Neural progenitor cell (in vitro differentiated cells): ENCODE data around the gene XPNPEP1. TPM values are rescaled to one million over a fixed set of nuclear protein-coding genes. Genes with fewer than 3 reads are reported as not detected.

Experiments used
- DNase-seq: peaks from one replicate; pipeline ENCODE4 v3.0.0-alpha.2; 2016; ENCODE audit warnings: low spot score
- H2AFZ ChIP-seq: fragments of 200-600 bp; sonication (generic); replicated peaks from 2 replicates; pipeline ENCODE4 v1.6.1; 2016; ENCODE audit warnings: antibody characterized with exemption
- H3F3A ChIP-seq: fragments of 200-600 bp; sonication (generic); 2 replicates; pipeline ENCODE4 v1.6.1; 2016; ENCODE audit warnings: antibody characterized with exemption, low read depth
- H3K27ac ChIP-seq: fragments of 200-600 bp; sonication (generic); 2 replicates; pipeline ENCODE4 v1.5.1; 2016; ENCODE audit warnings: mild to moderate bottlenecking
- H3K27me3 ChIP-seq: fragments of 200-600 bp; sonication (generic); 2 replicates; pipeline ENCODE4 v1.6.1; 2016; ENCODE audit warnings: mild to moderate bottlenecking, moderate library complexity
- H3K36me3 ChIP-seq: fragments of 200-600 bp; sonication (generic); 2 replicates; pipeline ENCODE4 v1.5.1; 2016
- H3K4me1 ChIP-seq: fragments of 200-600 bp; sonication (generic); 2 replicates; pipeline ENCODE4 v1.6.1; 2016; ENCODE audit warnings: mixed run types
- H3K4me2 ChIP-seq: fragments of 200-600 bp; sonication (generic); 2 replicates; pipeline ENCODE4 v1.6.1; 2016
- H3K4me3 ChIP-seq: fragments of 200-600 bp; sonication (generic); 2 replicates; pipeline ENCODE4 v1.5.1; 2016
- H3K79me2 ChIP-seq: fragments of 200-600 bp; sonication (generic); 2 replicates; pipeline ENCODE4 v1.6.1; 2016; ENCODE audit warnings: low read depth
- H3K9ac ChIP-seq: fragments of 200-600 bp; sonication (generic); 2 replicates; pipeline ENCODE4 v1.6.1; 2016
- H3K9me3 ChIP-seq: fragments of 200-600 bp; sonication (generic); 2 replicates; pipeline ENCODE4 v1.5.1; 2016; ENCODE audit warnings: low read depth
- H4K20me1 ChIP-seq: fragments of 200-600 bp; sonication (generic); 2 replicates; pipeline ENCODE4 v1.6.1; 2016; ENCODE audit warnings: low read depth
- H3K27ac Mint-ChIP-seq: 3 replicates; pipeline ENCODE4 v1.8.0; 2021; ENCODE audit warnings: mixed read lengths
- H3K27me3 Mint-ChIP-seq: 2 replicates; pipeline ENCODE4 v1.8.0; 2022; ENCODE audit warnings: low read depth, mild to moderate bottlenecking, inconsistent platforms, moderate library complexity, mixed read lengths; ENCODE audit not compliant: insufficient read depth
- H3K36me3 Mint-ChIP-seq: 3 replicates; pipeline ENCODE4 v1.8.0; 2021; ENCODE audit warnings: mixed read lengths
- H3K4me1 Mint-ChIP-seq: 3 replicates; pipeline ENCODE4 v1.8.0; 2021; ENCODE audit warnings: mixed read lengths
- H3K4me3 Mint-ChIP-seq: 3 replicates; pipeline ENCODE4 v1.8.0; 2021; ENCODE audit warnings: mild to moderate bottlenecking, moderate library complexity, mixed read lengths
- H3K9me3 Mint-ChIP-seq: 3 replicates; pipeline ENCODE4 v1.8.0; 2020; ENCODE audit warnings: mixed read lengths
- CTCF ChIP-seq: fragments of 200-600 bp; sonication (generic); IDR thresholded peaks from 2 replicates; pipeline ENCODE4 v1.5.1; 2017; ENCODE audit warnings: antibody characterized with exemption, mild to moderate bottlenecking
- EZH2 ChIP-seq: fragments of 200-600 bp; sonication (generic); IDR thresholded peaks from 2 replicates; pipeline ENCODE4 v1.6.1; 2017; ENCODE audit warnings: antibody characterized with exemption, mild to moderate bottlenecking, moderate library complexity
- EZH2phosphoT487 ChIP-seq: fragments of 200-600 bp; sonication (generic); IDR thresholded peaks from 2 replicates; pipeline ENCODE4 v1.6.1; 2017; ENCODE audit warnings: antibody characterized with exemption
- total RNA-seq: library from RNA; depleted of rRNA; stranded (reverse); fragments of >200 nt; gene quantifications from 2 replicates; pipeline ENCODE4 v1.2.3, GENCODE V29; 2015; ENCODE audit warnings: low replicate concordance

Gene XPNPEP1
- total RNA-seq, 1 donor from 2014 or later = 113 TPM

GRCh38 chr10:109866168-109866994 lies 56.9 kb downstream of the XPNPEP1 start:
- no peaks in the 10 kb centered on the region for H3K79me2 ChIP-seq
- DNase-seq = peak; percentile 60
- H3K27ac ChIP-seq = no peak overlapping the region
- H3F3A ChIP-seq = no peaks in the 10 kb centered on the region
- H3K4me3 Mint-ChIP-seq = no peak overlapping the region
- peaks cover 12% of the 10 kb centered on the region for H3K4me1 ChIP-seq
- H4K20me1 ChIP-seq = no peaks in the 10 kb centered on the region
- peaks cover 41% of the 10 kb centered on the region for H3K36me3 Mint-ChIP-seq
- H3K9ac ChIP-seq = no peak overlapping the region
- H3K9me3 Mint-ChIP-seq = peaks cover 9% of the 10 kb centered on the region
- peaks cover 3% of the 10 kb centered on the region for H3K9me3 ChIP-seq
- H3K4me2 ChIP-seq = no peak overlapping the region
- peaks cover 7% of the 10 kb centered on the region for H3K36me3 ChIP-seq
- H3K4me3 ChIP-seq = no peak overlapping the region
- no peaks in the 10 kb centered on the region for H3K27me3 ChIP-seq
- TF ChIP-seq CTCF = peak; percentile 63
- TF ChIP-seq EZH2phosphoT487 = no peak
- no peak overlapping the region for H2AFZ ChIP-seq
- H3K27me3 Mint-ChIP-seq = no peaks in the 10 kb centered on the region
- no peaks in the 10 kb centered on the region for H3K4me1 Mint-ChIP-seq
- no peak overlapping the region for H3K27ac Mint-ChIP-seq

- Histone ChIP-seq H3K27ac (no peak overlapping the region), H4K20me1 (no peaks in the 10 kb centered on the region), H3K4me1 (peaks cover 12% of the 10 kb centered on the region), H2AFZ (no peak overlapping the region), H3K36me3 (peaks cover 7% of the 10 kb centered on the region), H3K4me2 (no peak overlapping the region), H3K79me2 (no peaks in the 10 kb centered on the region), H3F3A (no peaks in the 10 kb centered on the region), H3K9ac (no peak overlapping the region), H3K9me3 (peaks cover 3% of the 10 kb centered on the region), H3K4me3 (no peak overlapping the region), H3K27me3 (no peaks in the 10 kb centered on the region)
- H3K27me3 Mint-ChIP-seq = no peaks in the 10 kb centered on the region
- H3K4me3 Mint-ChIP-seq = no peak overlapping the region
- peaks cover 9% of the 10 kb centered on the region for H3K9me3 Mint-ChIP-seq
- DNase-seq = no peak
- no peak overlapping the region for H3K27ac Mint-ChIP-seq
- TF ChIP-seq EZH2 (no peak), EZH2phosphoT487 (no peak), CTCF (no peak)
- peaks cover 41% of the 10 kb centered on the region for H3K36me3 Mint-ChIP-seq
- H3K4me1 Mint-ChIP-seq = no peaks in the 10 kb centered on the region
Observed at GRCh38 chr10:109863775-109864174, 59.5 kb downstream of the XPNPEP1 start.

- no peak overlapping the region for H3K27ac ChIP-seq
- TF ChIP-seq EZH2 = no peak
- TF ChIP-seq CTCF = no peak
- TF ChIP-seq EZH2phosphoT487 = no peak
- H3K36me3 ChIP-seq = peaks cover 7% of the 10 kb centered on the region
- no peaks in the 10 kb centered on the region for H3K27me3 ChIP-seq
- H3K4me3 Mint-ChIP-seq = no peak overlapping the region
- no peaks in the 10 kb centered on the region for H3K79me2 ChIP-seq
- no peak overlapping the region for H3K9ac ChIP-seq
- H4K20me1 ChIP-seq = no peaks in the 10 kb centered on the region
- H3K36me3 Mint-ChIP-seq = peaks cover 35% of the 10 kb centered on the region
- no peaks in the 10 kb centered on the region for H3K4me1 Mint-ChIP-seq
- no peak overlapping the region for H2AFZ ChIP-seq
- no peak overlapping the region for H3K27ac Mint-ChIP-seq
- H3K9me3 ChIP-seq = peaks cover 3% of the 10 kb centered on the region
- H3K4me1 ChIP-seq = peaks cover 12% of the 10 kb centered on the region
- no peak overlapping the region for H3K4me3 ChIP-seq
- DNase-seq = no peak
- H3K4me2 ChIP-seq = no peak overlapping the region
- no peaks in the 10 kb centered on the region for H3K27me3 Mint-ChIP-seq
- peaks cover 9% of the 10 kb centered on the region for H3K9me3 Mint-ChIP-seq
- H3F3A ChIP-seq = no peaks in the 10 kb centered on the region
Observed at GRCh38 chr10:109862738-109863137, 60.6 kb downstream of the XPNPEP1 start.
